ENCODE measurements around the gene IFI16. TPM values are rescaled to one million over a fixed set of nuclear protein-coding genes. Genes with fewer than 3 reads are reported as not detected.
"Not testable (repeated sequence)": the region's sequence is repeated elsewhere in the genome, so short reads cannot be mapped to it uniquely, and the experiment has no call there.

The IFI16 gene
- total RNA-seq, 1 donor from 2014 or later: 21.9 TPM

DNA sequence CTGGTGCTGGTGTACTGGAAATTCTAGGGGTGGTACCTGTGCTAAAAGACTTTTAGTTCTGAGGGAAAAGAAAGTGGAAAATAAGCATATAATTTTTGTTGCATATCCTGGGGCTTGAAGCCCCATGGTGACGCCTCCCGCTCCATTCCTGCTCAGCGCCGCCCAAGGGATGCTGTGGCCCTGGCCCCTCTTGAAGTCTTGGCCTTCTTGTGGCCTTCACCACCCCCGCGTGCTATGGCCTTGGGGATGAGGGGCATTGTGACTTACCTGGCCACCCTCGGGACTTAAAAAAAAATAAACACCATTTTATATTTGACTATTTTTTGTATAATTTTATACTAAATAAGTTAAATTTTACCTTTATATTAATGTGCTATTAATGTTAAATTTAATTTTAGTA lies 15.3 kb downstream of the IFI16 start:
- Histone ChIP-seq H3K36me3 (peaks cover 64% of the 10 kb centered on the region), H3K27ac (replicated peaks) (no peak overlapping the region), H3K27me3 (ENCODE audit: low read depth) (no peaks in the 10 kb centered on the region), H3K9me3 (replicated peaks) (peaks cover 18% of the 10 kb centered on the region), H3K4me1 (peaks cover 56% of the 10 kb centered on the region), H3K4me3 (no peak overlapping the region)
- TF ChIP-seq, protein P1, sequence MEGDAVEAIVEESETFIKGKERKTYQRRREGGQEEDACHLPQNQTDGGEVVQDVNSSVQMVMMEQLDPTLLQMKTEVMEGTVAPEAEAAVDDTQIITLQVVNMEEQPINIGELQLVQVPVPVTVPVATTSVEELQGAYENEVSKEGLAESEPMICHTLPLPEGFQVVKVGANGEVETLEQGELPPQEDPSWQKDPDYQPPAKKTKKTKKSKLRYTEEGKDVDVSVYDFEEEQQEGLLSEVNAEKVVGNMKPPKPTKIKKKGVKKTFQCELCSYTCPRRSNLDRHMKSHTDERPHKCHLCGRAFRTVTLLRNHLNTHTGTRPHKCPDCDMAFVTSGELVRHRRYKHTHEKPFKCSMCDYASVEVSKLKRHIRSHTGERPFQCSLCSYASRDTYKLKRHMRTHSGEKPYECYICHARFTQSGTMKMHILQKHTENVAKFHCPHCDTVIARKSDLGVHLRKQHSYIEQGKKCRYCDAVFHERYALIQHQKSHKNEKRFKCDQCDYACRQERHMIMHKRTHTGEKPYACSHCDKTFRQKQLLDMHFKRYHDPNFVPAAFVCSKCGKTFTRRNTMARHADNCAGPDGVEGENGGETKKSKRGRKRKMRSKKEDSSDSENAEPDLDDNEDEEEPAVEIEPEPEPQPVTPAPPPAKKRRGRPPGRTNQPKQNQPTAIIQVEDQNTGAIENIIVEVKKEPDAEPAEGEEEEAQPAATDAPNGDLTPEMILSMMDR (IDR thresholded peaks at IDR 0.05; ENCODE audit: borderline replicate concordance): no peak
- intact Hi-C loops (cut with micrococcal nuclease): no loop called here
- DNase-seq: no peak

- H3K4me3 ChIP-seq; H3K27ac ChIP-seq (replicated peaks); intact Hi-C loops (cut with micrococcal nuclease); DNase-seq; H3K27me3 ChIP-seq (ENCODE audit: low read depth): not testable (repeated sequence)
- peaks cover 52% of the 10 kb centered on the region for H3K4me1 ChIP-seq
- H3K36me3 ChIP-seq: peaks cover 59% of the 10 kb centered on the region
- peaks cover 19% of the 10 kb centered on the region for H3K9me3 ChIP-seq (replicated peaks)
Observed at GRCh38 chr1:159026841-159027240, 17.1 kb downstream of the IFI16 start.

- H3K9me3 ChIP-seq (replicated peaks): peaks cover 16% of the 10 kb centered on the region
- H3K27me3 ChIP-seq (ENCODE audit: low read depth): no peaks in the 10 kb centered on the region
- peaks cover 67% of the 10 kb centered on the region for H3K36me3 ChIP-seq
- no peak overlapping the region for H3K4me3 ChIP-seq
- TF ChIP-seq, protein P1 (IDR thresholded peaks at IDR 0.05; ENCODE audit: borderline replicate concordance): no peak
- peaks cover 31% of the 10 kb centered on the region for H3K4me1 ChIP-seq
- intact Hi-C loops (cut with micrococcal nuclease): no loop called here
- no peak overlapping the region for H3K27ac ChIP-seq (replicated peaks)
- no peak for DNase-seq
Observed at GRCh38 chr1:159030311-159030710, 20.6 kb downstream of the IFI16 start.

DNA sequence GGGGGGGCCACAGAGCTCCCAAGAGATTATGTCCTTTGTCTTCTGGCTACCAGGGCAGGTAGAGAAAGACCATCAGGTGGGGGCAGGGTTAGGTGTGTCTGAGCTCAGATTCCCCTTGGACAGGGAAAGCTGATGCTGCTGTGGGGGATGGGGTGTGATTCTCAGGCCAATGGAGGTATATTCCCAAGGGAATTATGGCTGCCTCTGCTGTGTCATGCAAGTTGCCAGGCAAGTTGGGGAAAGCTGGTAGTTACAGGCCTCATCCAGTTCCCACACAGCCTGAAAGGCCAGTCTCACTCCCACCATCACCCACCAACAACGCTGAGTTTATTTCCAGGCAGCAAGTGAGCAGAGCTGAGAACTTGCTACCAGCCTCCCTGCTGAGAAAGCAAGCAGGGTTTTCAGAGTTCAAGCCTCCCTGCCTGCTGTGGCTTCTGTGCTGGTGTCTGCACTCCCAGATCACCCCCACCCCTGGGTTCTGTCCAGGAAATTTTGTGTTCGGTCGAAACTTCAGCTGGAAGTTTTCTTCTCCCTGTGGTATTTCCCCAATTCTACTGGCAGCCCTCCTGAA lies 21.3 kb downstream of the IFI16 start:
- TF ChIP-seq, protein P1 (IDR thresholded peaks at IDR 0.05; ENCODE audit: borderline replicate concordance): no peak

GRCh38 chr1:159040206-159040605 lies 30.5 kb downstream of the IFI16 start:
- Histone ChIP-seq H3K27ac (replicated peaks) (no peak overlapping the region), H3K9me3 (replicated peaks) (no peaks in the 10 kb centered on the region), H3K4me1 (no peaks in the 10 kb centered on the region), H3K4me3 (no peak overlapping the region), H3K36me3 (peaks cover 76% of the 10 kb centered on the region), H3K27me3 (ENCODE audit: low read depth) (no peaks in the 10 kb centered on the region)
- DNase-seq: no peak
- intact Hi-C loops (cut with micrococcal nuclease): no loop called here
- TF ChIP-seq, protein P1 (IDR thresholded peaks at IDR 0.05; ENCODE audit: borderline replicate concordance): no peak

More for the DNA sequence above, 21.3 kb downstream of the IFI16 start:
- no peak for DNase-seq
- H3K27me3 ChIP-seq (ENCODE audit: low read depth): no peaks in the 10 kb centered on the region
- H3K4me3 ChIP-seq: no peak overlapping the region
- H3K9me3 ChIP-seq (replicated peaks): peaks cover 16% of the 10 kb centered on the region
- H3K36me3 ChIP-seq: peaks cover 67% of the 10 kb centered on the region
- intact Hi-C loops (cut with micrococcal nuclease): no loop called here
- H3K4me1 ChIP-seq: peaks cover 25% of the 10 kb centered on the region
- no peak overlapping the region for H3K27ac ChIP-seq (replicated peaks)

- no peak for DNase-seq
- no peaks in the 10 kb centered on the region for H3K27me3 ChIP-seq (ENCODE audit: low read depth)
- H3K27ac ChIP-seq (replicated peaks): no peak overlapping the region
- H3K4me1 ChIP-seq: no peaks in the 10 kb centered on the region
- H3K4me3 ChIP-seq: no peak overlapping the region
- intact Hi-C loops (cut with micrococcal nuclease): no loop called here
- H3K9me3 ChIP-seq (replicated peaks): no peaks in the 10 kb centered on the region
- TF ChIP-seq, protein P1 (IDR thresholded peaks at IDR 0.05; ENCODE audit: borderline replicate concordance): no peak
- peaks cover 77% of the 10 kb centered on the region for H3K36me3 ChIP-seq
Observed at GRCh38 chr1:159040893-159041724, 31.4 kb downstream of the IFI16 start.

GRCh38 chr1:159046486-159046885 lies 36.8 kb downstream of the IFI16 start:
- H3K36me3 ChIP-seq: peaks cover 62% of the 10 kb centered on the region
- DNase-seq; H3K9me3 ChIP-seq (replicated peaks); H3K4me1 ChIP-seq; H3K4me3 ChIP-seq; intact Hi-C loops (cut with micrococcal nuclease); H3K27me3 ChIP-seq (ENCODE audit: low read depth); H3K27ac ChIP-seq (replicated peaks): not testable (repeated sequence)
